CD4-positive, alpha-beta T cell treated with Interleukin-15 for 1 hour (primary cell): ENCODE results near the gene CNP.

Experiments
- DNase-seq: peaks from one replicate; pipeline ENCODE4 v3.0.0-alpha.2; 2020

CNP gene

DNA sequence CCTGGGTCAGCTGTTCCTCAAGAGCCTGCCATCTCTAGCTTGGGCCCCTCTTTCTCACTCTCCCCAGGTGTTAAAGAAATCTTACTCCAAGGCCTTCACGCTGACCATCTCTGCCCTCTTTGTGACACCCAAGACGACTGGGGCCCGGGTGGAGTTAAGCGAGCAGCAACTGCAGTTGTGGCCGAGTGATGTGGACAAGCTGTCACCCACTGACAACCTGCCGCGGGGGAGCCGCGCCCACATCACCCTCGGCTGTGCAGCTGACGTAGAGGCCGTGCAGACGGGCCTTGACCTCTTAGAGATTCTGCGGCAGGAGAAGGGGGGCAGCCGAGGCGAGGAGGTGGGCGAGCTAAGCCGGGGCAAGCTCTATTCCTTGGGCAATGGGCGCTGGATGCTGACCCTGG is 6.8 kb downstream of the CNP start:
- DNase-seq: no peak

GRCh38 chr17:41974031-41974430 is 7.4 kb downstream of the CNP start:
- no peak for DNase-seq

- no peak for DNase-seq
These were observed 8.1 kb downstream of the CNP start for GRCh38 chr17:41974658-41975057.

GRCh38 chr17:41975099-41976083 is 8.8 kb downstream of the CNP start:
- DNase-seq: no peak

DNA sequence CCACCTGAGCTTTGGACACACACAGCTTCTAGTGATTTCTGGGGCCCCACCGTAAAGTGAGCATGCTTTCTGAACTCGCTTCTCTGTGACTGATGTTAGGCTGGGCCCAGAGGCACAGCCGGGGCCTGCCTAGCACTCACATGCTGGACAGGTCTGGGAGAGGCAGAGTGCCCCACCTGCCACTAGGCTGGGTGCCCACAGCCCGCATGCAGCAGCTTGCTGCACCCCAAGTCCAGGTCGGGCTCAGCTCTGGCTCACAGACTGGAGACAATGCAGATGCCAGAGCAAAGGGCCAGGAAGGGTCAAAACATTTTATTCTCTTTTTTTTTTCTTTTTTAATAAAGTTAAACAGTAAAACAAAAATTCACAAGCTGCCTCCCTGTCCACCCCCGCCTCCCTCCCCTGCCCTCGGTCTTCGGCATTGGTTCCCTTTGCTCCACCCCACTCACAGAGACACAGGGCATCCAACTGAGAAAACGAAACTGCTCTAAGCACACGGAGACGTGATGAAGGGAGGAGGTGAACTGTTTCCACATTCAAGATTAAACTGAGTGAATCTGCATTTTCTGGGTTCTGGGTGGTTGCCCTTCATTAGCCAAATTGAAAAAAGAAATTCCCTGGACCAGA is 9.7 kb downstream of the CNP start:
- DNase-seq: no peak

DNA sequence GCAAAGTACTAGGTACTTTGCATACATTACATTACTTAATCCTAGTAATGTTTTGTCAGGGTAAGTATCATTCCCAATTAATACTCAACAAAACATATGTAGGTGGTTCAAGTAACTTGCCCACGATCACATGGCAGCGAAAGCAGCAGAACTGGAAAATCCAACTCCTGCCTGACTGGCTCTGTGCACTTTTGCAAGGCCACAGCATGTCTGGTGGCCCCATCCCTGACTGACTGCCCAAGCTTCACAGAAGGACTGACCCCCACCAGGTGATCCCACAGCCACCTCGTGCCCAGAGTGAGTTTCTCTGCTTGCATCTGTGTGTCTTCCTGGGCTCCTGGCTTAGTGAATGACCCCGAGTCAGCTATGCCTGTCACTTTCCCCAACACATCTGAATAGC is 11.4 kb downstream of the CNP start:
- DNase-seq: no peak

DNA sequence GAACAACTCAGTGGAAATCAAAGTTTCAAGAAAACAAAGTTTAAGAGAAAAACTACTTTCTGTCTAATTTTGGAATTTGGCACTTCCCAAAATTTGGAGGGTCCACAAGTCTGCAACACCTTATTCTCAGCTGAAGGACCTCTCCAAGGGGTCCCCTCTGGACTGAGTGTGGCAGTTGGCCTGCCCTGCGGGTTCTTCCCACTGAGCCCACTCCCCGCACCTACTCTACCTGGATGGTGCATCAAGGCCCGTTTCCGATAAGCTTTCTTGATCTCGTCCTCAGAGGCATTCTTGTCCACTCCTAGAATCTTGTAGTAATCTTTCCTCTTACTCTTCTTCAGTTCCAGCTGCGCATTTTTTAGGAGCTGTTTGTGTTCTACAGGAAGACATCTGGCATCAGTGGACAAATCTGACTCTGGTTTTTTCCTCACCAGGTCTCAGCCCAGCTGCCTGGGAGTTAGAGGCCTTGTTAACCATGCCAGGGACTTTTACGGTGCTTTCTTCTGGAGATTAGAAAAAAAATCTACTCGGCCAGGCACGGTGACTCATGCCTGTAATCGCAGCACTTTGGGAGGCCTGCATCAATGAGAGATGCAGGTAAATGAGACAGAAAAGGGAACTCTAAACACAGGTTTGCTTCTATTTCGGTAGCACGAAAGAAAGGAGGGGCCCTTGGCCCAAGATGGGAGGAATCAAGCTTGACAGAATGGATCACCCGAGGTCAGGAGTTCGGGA is 15.6 kb downstream of the CNP start:
- DNase-seq: no peak

DNA sequence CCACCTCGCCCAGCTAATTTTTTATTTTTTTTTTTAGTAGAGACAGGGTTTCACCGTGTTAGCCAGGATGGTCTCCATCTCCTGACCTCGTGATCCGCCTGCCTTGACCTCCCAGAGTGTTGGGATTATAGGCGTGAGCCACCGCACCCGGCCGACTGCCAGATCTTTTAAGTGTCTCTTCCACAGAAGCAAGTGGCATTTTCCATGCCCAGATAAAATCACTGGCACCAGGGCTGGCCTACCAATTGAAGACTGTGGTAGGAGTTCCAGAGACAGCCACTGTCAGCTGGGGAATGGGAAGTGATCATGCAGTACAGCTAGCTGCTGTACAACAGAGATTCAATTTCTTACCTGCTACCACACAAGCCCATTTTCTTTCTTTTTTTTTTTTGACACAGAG is 17.9 kb downstream of the CNP start:
- no peak for DNase-seq

DNA sequence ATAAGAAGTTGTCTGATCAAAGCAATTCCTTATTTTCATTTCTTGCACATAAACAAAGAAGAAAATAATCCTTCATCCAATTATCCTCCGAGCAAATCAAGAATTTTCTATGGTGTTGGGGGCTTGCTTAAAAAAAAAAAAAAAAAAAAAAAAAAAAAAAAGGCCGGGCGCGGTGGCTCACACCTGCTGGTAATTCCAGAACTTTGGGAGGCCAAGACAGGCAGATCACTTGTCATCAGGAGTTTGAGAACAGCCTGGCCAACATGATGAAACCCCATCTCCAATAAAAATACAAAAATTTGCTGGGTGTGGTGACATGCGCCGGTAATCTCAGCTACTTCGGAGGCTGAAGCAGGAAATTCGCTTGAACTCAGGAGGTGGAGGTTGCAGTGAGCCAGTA is 19.3 kb downstream of the CNP start:
- no peak for DNase-seq

- DNase-seq: no peak
These were observed 20.0 kb downstream of the CNP start for GRCh38 chr17:41986634-41987033.

DNA sequence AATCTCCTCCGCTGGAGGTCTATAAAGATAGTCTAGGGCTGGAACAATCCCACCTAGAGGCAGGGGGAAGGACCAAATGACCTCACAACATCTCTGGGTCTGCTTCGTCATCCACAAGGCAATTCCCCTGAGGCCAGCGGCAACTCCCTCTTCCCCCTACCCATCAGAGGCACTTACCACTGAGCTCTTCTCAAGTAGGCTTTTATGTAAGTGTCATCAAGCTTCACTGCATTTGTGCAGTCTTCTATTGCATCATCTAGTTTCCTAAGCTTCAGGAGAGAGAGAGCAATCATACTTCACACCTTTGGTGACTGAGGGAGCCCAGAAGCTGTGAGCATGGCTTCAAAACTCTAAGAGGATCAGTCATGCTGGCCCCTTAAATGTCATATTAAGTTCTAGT is 21.0 kb downstream of the CNP start:
- no peak for DNase-seq

- DNase-seq: no peak
These were observed 21.8 kb downstream of the CNP start for GRCh38 chr17:41988418-41988817.

DNA sequence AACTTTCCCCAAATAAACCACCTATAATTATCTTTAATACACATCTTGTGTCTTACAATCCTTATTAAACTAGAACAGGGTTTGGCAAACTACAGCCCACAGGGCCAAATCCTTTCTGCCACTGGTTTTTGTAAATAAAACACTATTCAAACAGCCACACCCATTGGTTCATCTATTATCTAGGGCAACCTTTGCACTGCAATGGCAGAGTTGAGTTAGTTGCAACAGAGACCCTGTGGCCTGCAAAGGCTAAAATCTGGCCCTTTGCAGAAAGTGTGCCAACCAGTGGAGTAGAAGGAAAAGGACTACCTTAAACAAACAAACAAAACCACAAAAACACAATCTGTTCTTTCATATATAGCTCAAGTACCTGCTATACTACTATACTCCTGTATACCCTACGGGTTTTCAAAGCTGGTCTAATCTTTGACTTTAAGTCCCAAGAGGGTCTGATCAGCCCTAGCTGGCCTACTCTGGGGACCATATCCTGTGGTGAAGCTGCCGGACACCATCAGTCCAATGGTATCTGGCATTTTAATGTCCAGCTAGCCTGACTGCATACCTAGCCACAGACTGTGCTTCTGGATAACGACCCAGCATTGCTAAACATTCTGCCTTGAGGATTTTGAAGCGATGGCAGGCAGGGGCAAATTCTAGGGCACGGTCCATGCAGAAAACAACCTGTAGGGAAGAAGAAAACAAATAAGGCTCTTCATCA is 23.3 kb downstream of the CNP start:
- DNase-seq: no peak

- no peak for DNase-seq
These were observed 26.0 kb downstream of the CNP start for GRCh38 chr17:41992576-41992975.

GRCh38 chr17:41996855-41997164 is 30.2 kb downstream of the CNP start:
- DNase-seq: no peak

- no peak for DNase-seq
These were observed 31.9 kb downstream of the CNP start for GRCh38 chr17:41998497-41998896.

- no peak for DNase-seq
These were observed 34.0 kb downstream of the CNP start for GRCh38 chr17:42000413-42001133.

- no peak for DNase-seq
These were observed 35.1 kb downstream of the CNP start for GRCh38 chr17:42001729-42002128.

GRCh38 chr17:42002175-42002791 is 35.7 kb downstream of the CNP start:
- DNase-seq: no peak

DNA sequence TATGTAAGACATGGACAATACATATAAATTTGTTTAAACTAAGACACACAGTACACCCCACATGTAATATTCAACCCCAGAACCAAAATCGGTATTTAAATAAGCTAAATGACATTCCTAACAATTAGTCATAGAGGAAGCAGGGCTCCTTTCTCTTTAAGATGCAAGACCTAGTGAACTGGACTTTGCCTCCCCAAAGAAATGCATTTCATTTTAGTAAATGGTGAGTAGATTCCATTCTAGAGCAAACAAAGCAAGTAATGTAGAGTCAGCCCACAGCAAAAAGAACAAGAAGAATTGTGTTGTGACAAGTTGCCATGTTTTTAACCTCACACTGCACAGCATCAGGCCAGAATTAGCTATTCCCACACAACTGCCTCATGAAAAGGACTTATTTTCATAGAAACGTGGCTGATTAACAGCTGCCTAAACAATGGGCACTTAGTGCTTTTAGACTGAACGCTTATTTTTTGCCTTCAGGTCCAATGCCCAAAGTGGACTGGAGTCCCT is 36.3 kb downstream of the CNP start:
- no peak for DNase-seq

DNA sequence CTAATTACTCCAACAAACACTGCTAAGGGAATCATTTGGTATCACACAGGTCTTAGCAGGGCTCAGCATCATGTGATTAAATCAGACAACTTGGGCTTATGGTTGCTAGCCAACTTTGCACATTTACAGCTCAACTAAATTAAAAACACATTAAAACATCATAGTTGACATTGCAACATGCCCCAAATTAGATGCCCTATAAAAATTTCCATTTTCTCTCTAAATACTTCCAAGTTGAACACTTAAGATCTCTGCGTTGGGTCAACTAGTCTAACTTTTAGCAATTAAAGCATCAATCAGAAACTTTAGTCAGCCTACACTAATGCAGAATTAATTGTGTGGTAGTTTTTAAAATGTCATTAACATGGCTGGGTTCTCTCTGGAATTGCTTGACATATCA is 38.6 kb downstream of the CNP start:
- no peak for DNase-seq

GRCh38 chr17:42009170-42009569 is 42.6 kb downstream of the CNP start:
- no peak for DNase-seq
